OCI-LY1 (cell line): ENCODE data around the gene RPS13.

Source experiments
- H2AFZ ChIP-seq: fragments of 200-600 bp; sonication (generic), shearing (Covaris generic); 2 replicates; pipeline ENCODE4 v1.6.0; 2014; ENCODE audit warnings: antibody characterized with exemption, mild to moderate bottlenecking, low read length
- H3F3A ChIP-seq: fragments of 200-600 bp; sonication (generic), shearing (Covaris generic); 2 replicates; pipeline ENCODE4 v1.6.0; 2014; ENCODE audit warnings: mild to moderate bottlenecking, antibody characterized with exemption, low read length, moderate library complexity; ENCODE audit not compliant: insufficient read depth
- H3K27ac ChIP-seq: fragments of 200-600 bp; sonication (generic); 2 replicates; pipeline ENCODE4 v1.5.1; 2014; ENCODE audit warnings: low read length, mixed run types, mild to moderate bottlenecking, low read depth; ENCODE audit not compliant: poor library complexity, severe bottlenecking
- H3K27me3 ChIP-seq: fragments of 200-600 bp; sonication (generic); 2 replicates; pipeline ENCODE4 v1.6.0; 2014; ENCODE audit warnings: antibody characterized with exemption, mild to moderate bottlenecking, low read length, moderate library complexity; ENCODE audit not compliant: insufficient read depth
- H3K36me3 ChIP-seq: fragments of 200-600 bp; sonication (generic); 2 replicates; pipeline ENCODE4 v1.6.1; 2014; ENCODE audit warnings: mild to moderate bottlenecking, antibody characterized with exemption, low read length, moderate library complexity, mixed read lengths; ENCODE audit not compliant: insufficient read depth
- H3K4me1 ChIP-seq: fragments of 200-600 bp; sonication (generic); 2 replicates; pipeline ENCODE4 v1.5.1; 2014; ENCODE audit warnings: mild to moderate bottlenecking, low read length, moderate library complexity; ENCODE audit not compliant: insufficient read depth, severe bottlenecking
- H3K4me2 ChIP-seq: fragments of 200-600 bp; sonication (generic), shearing (Covaris generic); 2 replicates; pipeline ENCODE4 v1.6.1; 2014; ENCODE audit warnings: low read length
- H3K4me3 ChIP-seq: fragments of 200-600 bp; sonication (generic); 2 replicates; pipeline ENCODE4 v1.5.1; 2014; ENCODE audit warnings: low read length, low read depth, mild to moderate bottlenecking, mixed read lengths; ENCODE audit not compliant: poor library complexity, severe bottlenecking
- H3K79me2 ChIP-seq: fragments of 200-600 bp; shearing (Covaris generic); 2 replicates; pipeline ENCODE4 v1.6.1; 2016; ENCODE audit warnings: mixed run types, low read length, mixed read lengths; ENCODE audit not compliant: insufficient read depth
- H3K9ac ChIP-seq: fragments of 200-600 bp; sonication (generic), shearing (Covaris generic); 2 replicates; pipeline ENCODE4 v1.6.1; 2014; ENCODE audit warnings: mild to moderate bottlenecking, low read length, mixed read lengths
- H3K9me2 ChIP-seq: fragments of 200-600 bp; sonication (generic), shearing (Covaris generic); 2 replicates; pipeline ENCODE4 v1.6.1; 2014; ENCODE audit warnings: low read depth, mild to moderate bottlenecking, low read length, mixed read lengths
- H3K9me3 ChIP-seq: fragments of 200-600 bp; shearing (Covaris generic); 2 replicates; pipeline ENCODE4 v1.6.1; 2014; ENCODE audit warnings: low read length, mixed read lengths
- H4K20me1 ChIP-seq: fragments of 200-600 bp; sonication (generic), shearing (Covaris generic); 2 replicates; pipeline ENCODE4 v1.6.0; 2016; ENCODE audit warnings: mild to moderate bottlenecking, low read length; ENCODE audit not compliant: insufficient read depth
- CTCF ChIP-seq: fragments of 200-600 bp; sonication (generic), shearing (Covaris generic); IDR thresholded peaks from 2 replicates; pipeline ENCODE4 v1.5.1; 2017; ENCODE audit warnings: mild to moderate bottlenecking, antibody characterized with exemption, low read length, moderate library complexity, mixed read lengths
- EZH2 ChIP-seq: fragments of 200-600 bp; sonication (generic), shearing (Covaris generic); IDR thresholded peaks from 2 replicates; pipeline ENCODE4 v1.8.0; 2017; ENCODE audit warnings: borderline replicate concordance, mixed run types, mild to moderate bottlenecking, antibody characterized with exemption, low read length, moderate library complexity, mixed read lengths

The RPS13 gene

GRCh38 chr11:17077520-17078401, at the start of gene RPS13:
Gene RPS13 (minus strand): TSS chr11:17077667. CDS start chr11:17077641, 26 bp downstream.
- Histone ChIP-seq H3K36me3 (peaks cover 45% of the 10 kb centered on the region), H3K27ac (peak within 1 kb of the TSS; percentile 57), H4K20me1 (no peaks in the 10 kb centered on the region), H2AFZ (no peak within 1 kb of the TSS), H3K4me2 (peak within 1 kb of the TSS; percentile 80), H3F3A (no peaks in the 10 kb centered on the region), H3K4me3 (peak within 1 kb of the TSS; percentile 85), H3K79me2 (peaks cover 14% of the 10 kb centered on the region), H3K27me3 (no peaks in the 10 kb centered on the region), H3K4me1 (peaks cover 28% of the 10 kb centered on the region), H3K9me3 (no peaks in the 10 kb centered on the region), H3K9ac (peak within 1 kb of the TSS; percentile 93), H3K9me2 (no peaks in the 10 kb centered on the region)
- TF ChIP-seq EZH2 = no peak
- TF ChIP-seq CTCF = no peak

- Histone ChIP-seq H3K9me3 (no peaks in the 10 kb centered on the region), H3K27me3 (no peaks in the 10 kb centered on the region), H3K9me2 (no peaks in the 10 kb centered on the region), H3F3A (no peaks in the 10 kb centered on the region), H3K36me3 (peaks cover 39% of the 10 kb centered on the region), H3K9ac (no peak overlapping the region), H3K27ac (no peak overlapping the region), H3K4me1 (no peaks in the 10 kb centered on the region), H3K4me3 (no peak overlapping the region), H2AFZ (no peak overlapping the region), H4K20me1 (no peaks in the 10 kb centered on the region), H3K4me2 (no peak overlapping the region), H3K79me2 (no peaks in the 10 kb centered on the region)
- TF ChIP-seq EZH2 (no peak), CTCF (no peak)
Measured at GRCh38 chr11:17121981-17122380, 44.5 kb upstream of the RPS13 start.

DNA sequence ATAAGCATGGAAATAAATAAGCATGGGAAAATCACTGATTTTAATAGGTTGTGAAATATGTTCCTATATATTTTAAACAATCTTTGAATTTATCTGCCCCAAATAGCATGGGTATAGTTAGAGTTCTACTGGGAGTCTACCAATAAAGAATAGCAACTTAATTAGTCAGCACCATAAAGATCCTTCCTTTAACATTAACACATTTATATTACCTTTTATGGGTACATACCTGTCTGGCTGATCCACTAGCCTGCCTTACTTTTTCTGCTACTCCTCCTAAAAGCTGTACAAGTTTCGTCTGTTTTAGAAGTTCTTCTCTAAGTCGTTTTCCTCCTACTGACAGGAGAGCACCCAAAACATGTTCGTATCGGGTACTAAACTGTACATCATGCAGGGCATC, 39.8 kb upstream of the RPS13 start:
- Histone ChIP-seq H3K4me1 (no peaks in the 10 kb centered on the region), H3F3A (no peaks in the 10 kb centered on the region), H3K36me3 (peaks cover 57% of the 10 kb centered on the region), H3K27ac (no peak overlapping the region), H3K79me2 (no peaks in the 10 kb centered on the region), H3K9me3 (no peaks in the 10 kb centered on the region), H3K27me3 (no peaks in the 10 kb centered on the region), H3K4me3 (no peak overlapping the region), H3K9me2 (no peaks in the 10 kb centered on the region), H3K9ac (no peak overlapping the region), H3K4me2 (no peak overlapping the region), H2AFZ (no peak overlapping the region), H4K20me1 (no peaks in the 10 kb centered on the region)
- no peak for TF ChIP-seq CTCF
- no peak for TF ChIP-seq EZH2
